Lung (tissue), 12 donors: ENCODE results near the gene TENM4. TPM values are rescaled to one million over a fixed set of nuclear protein-coding genes. Genes with fewer than 3 reads are reported as not detected.

Experiments used
- ATAC-seq: fragments of 200-7000 bp; cut with Tn5 transposase; one replicate; pipeline ENCODE4 v1.9.1; 2020; ENCODE audit warnings: moderate number of reproducible peaks; ENCODE audit not compliant: insufficient read depth, low FRiP score
- DNase-seq, 3 donors: peaks; one replicate each; pipeline ENCODE4 v3.0.0-alpha.2; 2013 to 2017
- H3K27ac ChIP-seq, 2 donors: one replicate each; pipeline ENCODE4 v1.5.1; 2013; ENCODE audit warnings: mild to moderate bottlenecking in 2 of 2, moderate library complexity in 2 of 2, control low read depth in 1 of 2, inconsistent platforms in 1 of 2, low read depth in 1 of 2, low read length in 1 of 2
- H3K27me3 ChIP-seq, 3 donors: one replicate each; pipeline ENCODE4 v1.5.1; 2013; ENCODE audit warnings: low read length in 2 of 3; ENCODE audit not compliant: control insufficient read depth in 3 of 3, insufficient read depth in 3 of 3
- H3K36me3 ChIP-seq, 4 donors: one replicate each; pipeline ENCODE4 v1.5.1; 2013; ENCODE audit warnings: low read length in 4 of 4, mild to moderate bottlenecking in 1 of 4, moderate library complexity in 1 of 4; ENCODE audit not compliant: control insufficient read depth in 4 of 4, insufficient read depth in 4 of 4
- H3K4me1 ChIP-seq, 5 donors: one replicate each; pipeline ENCODE4 v1.5.1; 2013; ENCODE audit warnings: low read length in 5 of 5, mild to moderate bottlenecking in 2 of 5, moderate library complexity in 1 of 5; ENCODE audit not compliant: control insufficient read depth in 5 of 5, insufficient read depth in 5 of 5
- H3K4me3 ChIP-seq: one replicate; pipeline ENCODE4 v1.5.1; 2013; ENCODE audit warnings: mild to moderate bottlenecking, control low read depth, moderate library complexity
- H3K9ac ChIP-seq, 2 donors: one replicate each; pipeline ENCODE4 v1.5.1; 2013; ENCODE audit warnings: low read length in 2 of 2, control low read depth in 1 of 2; ENCODE audit not compliant: insufficient read depth in 1 of 2
- H3K9me3 ChIP-seq, 4 donors: one replicate each; pipeline ENCODE4 v1.5.1; 2013; ENCODE audit warnings: low read length in 3 of 4, mild to moderate bottlenecking in 1 of 4, moderate library complexity in 1 of 4; ENCODE audit not compliant: control insufficient read depth in 4 of 4, insufficient read depth in 3 of 4
- CTCF ChIP-seq: IDR thresholded peaks from 2 replicates; pipeline ENCODE4 v1.5.1; 2012; ENCODE audit warnings: mild to moderate bottlenecking; ENCODE audit errors: control extremely low read depth, extremely low read depth
- WGBS, 2 donors: extraction: QIAGEN DNeasy Blood & Tissue Kit; methylation state at CpG; one replicate each; pipeline ENCODE4 v1.1.7; 2013; 5-methylcytosine and 5-hydroxymethylcytosine counted together
- polyA plus RNA-seq, 2 donors: library from polyadenylated mRNA; stranded (reverse); fragments of 200-250 nt; gene quantifications; one replicate each; pipeline ENCODE4 v1.2.1, GENCODE V29; 2013
- total RNA-seq, 2 donors: library from RNA; depleted of rRNA in 1 of 2; stranded (reverse); fragments of >200 nt in 1 of 2; gene quantifications; one replicate each; pipeline ENCODE4 v1.2.1, GENCODE V29; 2014 to 2021
- donor health status: control.
- donor health status: control.
- donor health status: Bipolar disorder and iron deficiency.
- donor health status: healthy.
- donor health status: DM: yes; HTN: yes; CAD: no.

Gene TENM4
- total and polyA plus RNA-seq, 4 donors: 0.28 to 16.4 (median 3.2) TPM

GRCh38 chr11:78987748-78988147, 453.1 kb downstream of the TENM4 start:
- H3K9ac ChIP-seq: no peak overlapping the region
- no peak overlapping the region for H3K27ac ChIP-seq
- no peaks in the 10 kb centered on the region for H3K4me1 ChIP-seq
- TF ChIP-seq CTCF: no peak
- DNase-seq (no peak), ATAC-seq (no peak)
- H3K4me3 ChIP-seq: no peak overlapping the region
- no peaks in the 10 kb centered on the region for H3K9me3 ChIP-seq
- no peaks in the 10 kb centered on the region for H3K27me3 ChIP-seq
- no peaks in the 10 kb centered on the region for H3K36me3 ChIP-seq
- 93 to 95% methylated on average over 4 of the region's 4 CpGs for WGBS, 2 donors

- no peaks in the 10 kb centered on the region for H3K4me1 ChIP-seq
- WGBS, 2 donors: 91 to 97% methylated on average over 8 of the region's 8 CpGs
- no peak overlapping the region for H3K9ac ChIP-seq
- no peaks in the 10 kb centered on the region for H3K9me3 ChIP-seq
- DNase-seq (no peak), ATAC-seq (no peak)
- H3K27ac ChIP-seq: no peak overlapping the region
- TF ChIP-seq CTCF: no peak
- no peak overlapping the region for H3K4me3 ChIP-seq
- no peaks in the 10 kb centered on the region for H3K36me3 ChIP-seq
- no peaks in the 10 kb centered on the region for H3K27me3 ChIP-seq
Observed at GRCh38 chr11:78986305-78986704, 454.5 kb downstream of the TENM4 start.

- no peak overlapping the region for H3K4me3 ChIP-seq
- H3K27ac ChIP-seq: no peak overlapping the region
- DNase-seq: no peak
- no peaks in the 10 kb centered on the region for H3K4me1 ChIP-seq
- no peaks in the 10 kb centered on the region for H3K9me3 ChIP-seq
- ATAC-seq: no peak
- H3K9ac ChIP-seq: no peak overlapping the region
- H3K36me3 ChIP-seq: no peaks in the 10 kb centered on the region
- no peaks in the 10 kb centered on the region for H3K27me3 ChIP-seq
- TF ChIP-seq CTCF: no peak
- WGBS, 2 donors: 29 to 40% methylated on average over 3 of the region's 3 CpGs
Observed at GRCh38 chr11:78985663-78986062, 455.2 kb downstream of the TENM4 start.

- H3K4me1 ChIP-seq: no peaks in the 10 kb centered on the region
- ATAC-seq (no peak), DNase-seq (peak; percentile 24 to 48 (median 31))
- no peak for TF ChIP-seq CTCF
- WGBS, 2 donors: 81 to 87% methylated on average over 4 of the region's 4 CpGs
- no peak overlapping the region for H3K4me3 ChIP-seq
- no peak overlapping the region for H3K9ac ChIP-seq
- H3K27me3 ChIP-seq: no peaks in the 10 kb centered on the region
- H3K9me3 ChIP-seq: no peaks in the 10 kb centered on the region
- no peak overlapping the region for H3K27ac ChIP-seq
- H3K36me3 ChIP-seq: no peaks in the 10 kb centered on the region
Observed at GRCh38 chr11:78982473-78982872, 458.4 kb downstream of the TENM4 start.
